Aorta (tissue), 5 donors: Measurements from ENCODE around the gene SPDYE8. TPM values are rescaled to one million over a fixed set of nuclear protein-coding genes. Genes with fewer than 3 reads are reported as not detected.
A peak's percentile ranks its signal among the peaks of the same experiment; 100 is the strongest.
"Not testable (repeated sequence)": the region's sequence is repeated elsewhere in the genome, so short reads cannot be mapped to it uniquely, and the experiment has no call there.

Source experiments
- ATAC-seq: fragments of 200-7000 bp; cut with Tn5 transposase; one replicate; pipeline ENCODE4 v1.9.1; 2022; ENCODE audit warnings: moderate library complexity; ENCODE audit not compliant: low FRiP score
- DNase-seq, 2 donors: peaks; one replicate each; pipeline ENCODE4 v3.0.0-alpha.2; 2020
- H3K27ac ChIP-seq, 2 donors: one replicate each; pipeline ENCODE4 v1.5.1; 2013; ENCODE audit warnings: low read length in 2 of 2, mild to moderate bottlenecking in 2 of 2, moderate library complexity in 2 of 2, control low read depth in 1 of 2, inconsistent platforms in 1 of 2, low read depth in 1 of 2
- H3K27me3 ChIP-seq, 2 donors: one replicate each; pipeline ENCODE4 v1.6.1; 2013; ENCODE audit warnings: control low read depth in 1 of 2, low read length in 1 of 2, mild to moderate bottlenecking in 1 of 2, moderate library complexity in 1 of 2; ENCODE audit not compliant: insufficient read depth in 2 of 2, control insufficient read depth in 1 of 2
- H3K36me3 ChIP-seq, 2 donors: one replicate each; pipeline ENCODE4 v1.6.1; 2013; ENCODE audit warnings: control low read depth in 1 of 2, low read length in 1 of 2, mild to moderate bottlenecking in 1 of 2; ENCODE audit not compliant: insufficient read depth in 2 of 2, control insufficient read depth in 1 of 2
- H3K4me1 ChIP-seq, 2 donors: one replicate each; pipeline ENCODE4 v1.6.1; 2013; ENCODE audit warnings: low read length in 2 of 2, control low read depth in 1 of 2, mild to moderate bottlenecking in 1 of 2, moderate library complexity in 1 of 2; ENCODE audit not compliant: insufficient read depth in 2 of 2, control insufficient read depth in 1 of 2
- H3K4me3 ChIP-seq, 2 donors: one replicate each; pipeline ENCODE4 v1.5.1; 2013; ENCODE audit warnings: low read length in 2 of 2, control low read depth in 1 of 2, mild to moderate bottlenecking in 1 of 2
- H3K9me3 ChIP-seq: one replicate; pipeline ENCODE4 v1.6.1; 2013; ENCODE audit warnings: mild to moderate bottlenecking, low read length; ENCODE audit not compliant: control insufficient read depth
- WGBS, 2 donors: extraction: QIAGEN DNeasy Blood & Tissue Kit; methylation state at CpG; one replicate each; pipeline ENCODE4 v1.1.7; 2013; 5-methylcytosine and 5-hydroxymethylcytosine counted together
- intact Hi-C, 2 donors: fragments of 100-400 bp; cut with DNase I; formaldehyde crosslinking; loops; one replicate each; pipeline versions ENCODE4 v1.14.2 to v1.15.0; 2022
- long read RNA-seq, 2 donors: library from polyadenylated mRNA; unstranded; transcript quantifications; one replicate each; pipeline ENCODE4 v2.0.0, GENCODE V29; 2020 to 2021
- polyA plus RNA-seq, 2 donors: library from polyadenylated mRNA; stranded (reverse); fragments of 200-250 nt; gene quantifications; one replicate each; pipeline ENCODE4 v1.2.3, GENCODE V29; 2013
- total RNA-seq, 2 donors: library from RNA; stranded (reverse); fragmentation: NEBNext Ultra II Directional; extraction: Animal tissue kit (Norgen Biotek cat#: 25700); gene quantifications; one replicate each; pipeline ENCODE4 v1.2.1, GENCODE V29; 2021
- donor health status: healthy with polysubstance abuse.
- donor health status: Bipolar disorder and iron deficiency.
- donor health status: DM: no; HTN: no; CAD: no.
- donor health status: DM: no; HTN: no; CAD: no.
- donor health status: DM: yes; HTN: yes; CAD: no.

Gene SPDYE8
- not detected for total RNA-seq
- polyA plus RNA-seq, result not detected
- long read RNA-seq, donor 1, result 0 reads
- long read RNA-seq, donor 2, result 0 reads

DNA sequence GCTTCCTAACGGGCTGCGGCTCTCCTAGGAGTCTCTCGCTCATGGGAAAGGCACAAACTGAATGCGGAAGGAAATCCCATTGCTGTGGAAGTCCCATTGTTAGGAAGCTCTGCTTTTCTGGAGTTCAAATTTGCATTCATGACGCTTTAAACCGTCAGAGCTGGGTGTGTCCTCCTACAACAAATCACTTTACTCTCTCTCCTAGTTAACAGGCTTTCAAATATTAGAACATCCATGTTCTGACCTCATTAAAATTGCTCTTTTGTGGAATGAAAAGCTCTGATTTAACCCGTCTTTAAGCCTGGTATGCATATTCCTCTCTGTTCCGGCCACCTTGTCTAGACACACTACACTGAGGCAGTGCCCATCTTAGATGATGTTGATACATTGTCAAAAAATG, at the start of gene SPDYE8:
Gene SPDYE8 (minus strand): TSS at position 101 of the 400 bp plus-strand sequence. CDS start 1,800 bp downstream, outside the sequence.
- H3K9me3 ChIP-seq, H3K4me3 ChIP-seq, ATAC-seq, H3K27ac ChIP-seq, DNase-seq, H3K36me3 ChIP-seq, H3K4me1 ChIP-seq, intact Hi-C loops, H3K27me3 ChIP-seq: not testable (repeated sequence)
- WGBS, 2 donors, result no CpG with 5 or more reads among the region's 8 CpGs

GRCh38 chr7:73057811-73058210, 28.2 kb upstream of the SPDYE8 start, which contains the start of gene SPDYE11:
TSS of gene SPDYE11 (minus strand) at chr7:73057911. CDS start at chr7:73056111, 1,800 bp downstream.
- H3K27ac ChIP-seq, H3K36me3 ChIP-seq, H3K27me3 ChIP-seq, intact Hi-C loops, ATAC-seq, H3K9me3 ChIP-seq, H3K4me1 ChIP-seq, H3K4me3 ChIP-seq, DNase-seq: not testable (repeated sequence)
- no CpG with 5 or more reads among the region's 8 CpGs for WGBS, 2 donors

GRCh38 chr7:73006491-73006890, 23.1 kb downstream of the SPDYE8 start:
- H3K9me3 ChIP-seq, H3K36me3 ChIP-seq, ATAC-seq, H3K4me1 ChIP-seq, H3K27me3 ChIP-seq, intact Hi-C loops, H3K27ac ChIP-seq, H3K4me3 ChIP-seq: not testable (repeated sequence)
- 1% methylated on average over 10 of the region's 10 CpGs for WGBS, 2 donors
- peak; percentile 44 to 58 for DNase-seq

- H3K9me3 ChIP-seq, H3K36me3 ChIP-seq, H3K27me3 ChIP-seq, intact Hi-C loops, H3K4me1 ChIP-seq: not testable (repeated sequence)
- H3K4me3 ChIP-seq, result peak overlapping the region; percentile 12 to 59
- peak; percentile 98 for ATAC-seq
- peak overlapping the region in 1 of 2 donors; percentile 65 for H3K27ac ChIP-seq
- WGBS, 2 donors, result 0 to 1% methylated on average over 37 to 52 of the region's 66 CpGs
- DNase-seq, result peak; percentile 91 to 93
These were observed 23.7 kb downstream of the SPDYE8 start for GRCh38 chr7:73005693-73006447.

GRCh38 chr7:73005356-73005692, 24.2 kb downstream of the SPDYE8 start:
- 0 to 1% methylated on average over 14 to 18 of the region's 30 CpGs for WGBS, 2 donors
- H3K9me3 ChIP-seq, H3K4me1 ChIP-seq, intact Hi-C loops, H3K36me3 ChIP-seq, H3K27me3 ChIP-seq: not testable (repeated sequence)
- Histone ChIP-seq H3K27ac (peak overlapping the region in 1 of 2 donors; percentile 65), H3K4me3 (peak overlapping the region; percentile 12 to 59)
- ATAC-seq (peak; percentile 98), DNase-seq (peak; percentile 83 to 91)

GRCh38 chr7:72997887-72998468, 31.6 kb downstream of the SPDYE8 start:
- DNase-seq, ATAC-seq, H3K4me3 ChIP-seq, H3K27me3 ChIP-seq, H3K27ac ChIP-seq, H3K36me3 ChIP-seq, intact Hi-C loops, H3K4me1 ChIP-seq, H3K9me3 ChIP-seq: not testable (repeated sequence)
- no CpG with 5 or more reads among the region's 11 CpGs for whole genome bisulfite sequencing, 2 donors

GRCh38 chr7:72997447-72997846, 32.1 kb downstream of the SPDYE8 start:
- H3K27me3 ChIP-seq, H3K27ac ChIP-seq, intact Hi-C loops, H3K4me3 ChIP-seq, H3K36me3 ChIP-seq, DNase-seq, H3K9me3 ChIP-seq, H3K4me1 ChIP-seq, ATAC-seq: not testable (repeated sequence)
- 76 to 78% methylated on average over 4 of the region's 8 CpGs for WGBS, 2 donors

DNA sequence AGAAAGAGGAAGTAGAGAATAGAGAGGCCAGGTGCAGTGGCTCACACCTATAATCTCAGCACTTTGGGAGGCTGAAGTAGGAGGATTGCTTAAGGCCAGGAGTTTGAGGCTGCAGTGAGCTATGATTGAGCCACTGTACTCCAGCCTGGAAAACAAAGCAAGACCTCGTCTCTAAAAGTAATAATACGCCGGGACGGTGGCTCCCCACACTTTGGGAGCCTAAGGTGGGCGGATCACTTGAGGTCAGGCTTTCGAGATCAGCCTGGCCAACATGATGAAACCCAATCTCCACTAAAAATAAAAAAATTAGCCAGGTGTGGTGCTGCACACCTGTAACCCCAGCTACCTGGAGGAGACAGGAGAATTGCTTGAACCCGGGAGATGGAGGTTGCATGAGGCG, 34.1 kb downstream of the SPDYE8 start:
- H3K27ac ChIP-seq, H3K9me3 ChIP-seq, H3K36me3 ChIP-seq, ATAC-seq, H3K4me1 ChIP-seq, intact Hi-C loops, H3K4me3 ChIP-seq, H3K27me3 ChIP-seq: not testable (repeated sequence)
- 96% methylated on average over 8 of the region's 8 CpGs for WGBS, 2 donors
- DNase-seq, result peak in 1 of 2 donors; percentile 34
